HUES64 (cell line): ENCODE measurements around the gene URB2.

Experiments
- H3K27ac ChIP-seq: 2 replicates; pipeline ENCODE4 v1.7.0; 2013; ENCODE audit warnings: low read depth, low read length, inconsistent platforms
- H3K27me3 ChIP-seq: 2 replicates; pipeline ENCODE4 v1.6.1; 2013; ENCODE audit warnings: mild to moderate bottlenecking, low read length; ENCODE audit not compliant: insufficient read depth
- H3K36me3 ChIP-seq: 2 replicates; pipeline ENCODE4 v1.6.1; 2013; ENCODE audit warnings: mild to moderate bottlenecking, low read length; ENCODE audit not compliant: insufficient read depth
- H3K4me1 ChIP-seq: 2 replicates; pipeline ENCODE4 v1.6.1; 2013; ENCODE audit warnings: mild to moderate bottlenecking, low read length, moderate library complexity; ENCODE audit not compliant: insufficient read depth
- H3K4me3 ChIP-seq: 2 replicates; pipeline ENCODE4 v1.5.1; 2013; ENCODE audit warnings: mild to moderate bottlenecking, low read length, moderate library complexity
- H3K9ac ChIP-seq: 2 replicates; pipeline ENCODE4 v1.6.1; 2013; ENCODE audit warnings: mild to moderate bottlenecking, low read depth, low read length
- H3K9me3 ChIP-seq: 2 replicates; pipeline ENCODE4 v1.6.1; 2013; ENCODE audit warnings: low read depth, low read length; ENCODE audit not compliant: insufficient read depth
- WGBS: fragments of 150-250, 120-280 bp; methylation state at CpG from one replicate; pipeline ENCODE4 v1.1.7; 2013; ENCODE audit warnings: missing lambda C conversion rate; 5-methylcytosine and 5-hydroxymethylcytosine counted together

The URB2 gene

GRCh38 chr1:229629261-229629660 is 3.2 kb downstream of the URB2 start:
- Histone ChIP-seq H3K9ac (no peak overlapping the region), H3K27ac (no peak overlapping the region), H3K9me3 (no peaks in the 10 kb centered on the region), H3K36me3 (peaks cover 51% of the 10 kb centered on the region), H3K4me1 (peaks cover 9% of the 10 kb centered on the region; the same call in 1 of the 2 replicates), H3K4me3 (no peak overlapping the region), H3K27me3 (no peaks in the 10 kb centered on the region)
- 93% methylated on average over 2 of the region's 2 CpGs for WGBS

DNA sequence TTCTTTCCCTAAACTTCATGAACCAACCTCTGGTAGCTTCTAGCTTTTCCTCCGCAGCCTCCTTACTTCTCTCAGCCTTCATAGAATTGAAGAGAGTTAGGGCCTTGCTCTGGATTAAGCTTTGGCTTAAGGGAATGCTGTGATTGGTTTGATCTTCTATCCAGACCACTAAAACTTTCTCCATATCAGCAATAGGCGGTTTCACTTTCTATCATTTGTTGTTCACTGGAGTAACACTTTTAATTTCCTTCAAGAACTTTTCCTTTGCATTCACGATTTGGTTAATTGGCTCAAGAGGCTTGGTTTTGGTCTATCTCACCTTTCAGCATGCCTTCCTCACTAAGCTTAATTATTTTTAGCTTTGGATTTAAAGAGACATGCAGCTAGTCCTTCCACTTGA is 5.1 kb downstream of the URB2 start:
- peaks cover 69% of the 10 kb centered on the region for H3K36me3 ChIP-seq
- H3K9ac ChIP-seq: no peak overlapping the region
- 100% methylated on average over 2 of the region's 3 CpGs for WGBS
- H3K27me3 ChIP-seq: no peaks in the 10 kb centered on the region
- H3K4me1 ChIP-seq: peaks cover 4% of the 10 kb centered on the region; the same call in 1 of the 2 replicates
- H3K4me3 ChIP-seq: no peak overlapping the region
- no peak overlapping the region for H3K27ac ChIP-seq
- H3K9me3 ChIP-seq: no peaks in the 10 kb centered on the region

GRCh38 chr1:229631966-229632365 is 5.9 kb downstream of the URB2 start:
- H3K9me3 ChIP-seq: no peaks in the 10 kb centered on the region
- H3K36me3 ChIP-seq: peaks cover 78% of the 10 kb centered on the region
- 97% methylated on average over 2 of the region's 6 CpGs for WGBS

DNA sequence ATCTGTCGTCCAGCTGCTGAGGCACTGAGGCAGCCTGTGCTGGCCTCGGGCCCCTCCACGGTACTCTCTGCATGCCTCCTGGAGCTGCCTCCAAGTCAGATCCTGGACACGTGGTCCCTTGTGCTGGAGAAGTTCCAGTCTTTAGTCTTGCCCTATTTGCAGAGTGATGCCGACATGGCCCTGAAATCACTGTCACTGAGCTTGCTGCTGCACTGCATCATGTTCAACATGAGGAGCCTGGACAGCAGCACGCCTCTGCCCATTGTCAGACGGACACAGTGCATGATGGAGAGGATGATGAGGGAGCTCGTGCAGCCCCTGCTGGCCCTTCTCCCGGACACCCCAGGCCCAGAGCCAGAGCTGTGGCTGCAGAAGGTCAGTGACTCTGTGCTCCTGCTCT is 10.0 kb downstream of the URB2 start:
- Histone ChIP-seq H3K4me3 (no peak overlapping the region), H3K36me3 (peaks cover 91% of the 10 kb centered on the region), H3K4me1 (no peaks in the 10 kb centered on the region), H3K27me3 (no peaks in the 10 kb centered on the region), H3K9me3 (no peaks in the 10 kb centered on the region), H3K9ac (no peak overlapping the region), H3K27ac (no peak overlapping the region)
- WGBS: 94% methylated on average over 9 of the region's 9 CpGs

More at GRCh38 chr1:229631966-229632365, 5.9 kb downstream of the URB2 start:
- Histone ChIP-seq H3K4me1 (peaks cover 4% of the 10 kb centered on the region; the same call in 1 of the 2 replicates), H3K9ac (no peak overlapping the region), H3K27ac (no peak overlapping the region), H3K27me3 (no peaks in the 10 kb centered on the region), H3K4me3 (no peak overlapping the region)

- peaks cover 91% of the 10 kb centered on the region for H3K36me3 ChIP-seq
- no peak overlapping the region for H3K9ac ChIP-seq
- no peaks in the 10 kb centered on the region for H3K4me1 ChIP-seq
- no peaks in the 10 kb centered on the region for H3K27me3 ChIP-seq
- 97% methylated on average over 12 of the region's 12 CpGs for WGBS
- H3K4me3 ChIP-seq: no peak overlapping the region
- H3K9me3 ChIP-seq: no peaks in the 10 kb centered on the region
- no peak overlapping the region for H3K27ac ChIP-seq
Measured at GRCh38 chr1:229637746-229638145, 11.7 kb downstream of the URB2 start.

GRCh38 chr1:229640455-229640854 is 14.4 kb downstream of the URB2 start:
- 94% methylated on average over 12 of the region's 12 CpGs for WGBS
- no peak overlapping the region for H3K4me3 ChIP-seq
- no peaks in the 10 kb centered on the region for H3K4me1 ChIP-seq
- H3K36me3 ChIP-seq: peaks cover 92% of the 10 kb centered on the region
- H3K27me3 ChIP-seq: no peaks in the 10 kb centered on the region
- H3K27ac ChIP-seq: no peak overlapping the region
- no peak overlapping the region for H3K9ac ChIP-seq
- no peaks in the 10 kb centered on the region for H3K9me3 ChIP-seq

GRCh38 chr1:229641306-229641705 is 15.3 kb downstream of the URB2 start:
- WGBS: 95% methylated on average over 3 of the region's 3 CpGs

GRCh38 chr1:229642376-229642775 is 16.3 kb downstream of the URB2 start:
- Histone ChIP-seq H3K36me3 (peaks cover 92% of the 10 kb centered on the region), H3K4me3 (no peak overlapping the region), H3K9ac (no peak overlapping the region), H3K9me3 (no peaks in the 10 kb centered on the region), H3K27me3 (no peaks in the 10 kb centered on the region), H3K27ac (no peak overlapping the region), H3K4me1 (no peaks in the 10 kb centered on the region)
- WGBS: 92% methylated on average over 5 of the region's 5 CpGs

More at GRCh38 chr1:229641306-229641705, 15.3 kb downstream of the URB2 start:
- Histone ChIP-seq H3K27me3 (no peaks in the 10 kb centered on the region), H3K4me1 (no peaks in the 10 kb centered on the region), H3K9me3 (no peaks in the 10 kb centered on the region), H3K9ac (no peak overlapping the region), H3K36me3 (peaks cover 92% of the 10 kb centered on the region), H3K4me3 (no peak overlapping the region), H3K27ac (no peak overlapping the region)

- no peak overlapping the region for H3K4me3 ChIP-seq
- H3K9me3 ChIP-seq: no peaks in the 10 kb centered on the region
- H3K4me1 ChIP-seq: no peaks in the 10 kb centered on the region
- 97% methylated on average over 4 of the region's 4 CpGs for WGBS
- H3K27ac ChIP-seq: no peak overlapping the region
- no peaks in the 10 kb centered on the region for H3K27me3 ChIP-seq
- peaks cover 92% of the 10 kb centered on the region for H3K36me3 ChIP-seq
- H3K9ac ChIP-seq: no peak overlapping the region
Measured at GRCh38 chr1:229642970-229643369, 16.9 kb downstream of the URB2 start.

DNA sequence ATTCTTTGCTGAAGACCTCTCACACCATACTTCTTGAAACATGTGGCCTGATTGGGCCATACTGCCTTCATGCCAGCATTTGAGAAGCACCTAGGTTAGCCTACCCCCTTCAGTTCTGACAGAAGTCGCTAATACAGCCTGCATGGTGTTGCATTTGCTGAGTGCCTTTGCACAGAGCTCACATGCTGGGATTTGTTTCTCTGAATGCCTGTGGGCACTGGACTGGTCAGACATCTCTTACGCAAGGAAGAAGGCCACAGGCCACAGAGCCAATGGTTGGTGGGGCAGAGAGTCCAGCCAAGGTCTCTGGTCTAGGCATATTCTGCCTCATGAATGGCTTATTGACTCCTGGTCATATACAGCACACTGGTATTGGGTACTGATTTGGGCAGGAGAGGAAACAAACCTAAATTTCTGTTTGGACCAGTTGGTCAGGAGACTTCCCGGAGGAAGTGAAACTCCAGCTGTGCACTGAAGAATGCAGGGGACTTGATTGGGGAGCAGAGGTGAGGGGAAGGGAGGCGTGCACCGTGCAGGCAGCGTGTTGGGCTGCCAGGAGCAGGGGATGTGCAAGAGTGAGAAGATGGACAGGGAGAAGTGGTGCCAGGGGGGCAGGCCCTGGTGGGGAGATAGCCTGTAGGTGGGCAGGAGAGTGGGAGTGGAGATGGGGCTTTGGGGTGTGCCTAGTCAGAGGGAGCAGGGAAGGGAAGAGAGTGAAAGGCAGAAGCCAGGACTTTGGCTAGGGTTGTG is 18.1 kb downstream of the URB2 start:
- no peaks in the 10 kb centered on the region for H3K27me3 ChIP-seq
- no peaks in the 10 kb centered on the region for H3K9me3 ChIP-seq
- no peak overlapping the region for H3K4me3 ChIP-seq
- no peak overlapping the region for H3K9ac ChIP-seq
- whole genome bisulfite sequencing: 93% methylated on average over 6 of the region's 6 CpGs
- no peak overlapping the region for H3K27ac ChIP-seq
- peaks cover 94% of the 10 kb centered on the region for H3K36me3 ChIP-seq
- no peaks in the 10 kb centered on the region for H3K4me1 ChIP-seq

DNA sequence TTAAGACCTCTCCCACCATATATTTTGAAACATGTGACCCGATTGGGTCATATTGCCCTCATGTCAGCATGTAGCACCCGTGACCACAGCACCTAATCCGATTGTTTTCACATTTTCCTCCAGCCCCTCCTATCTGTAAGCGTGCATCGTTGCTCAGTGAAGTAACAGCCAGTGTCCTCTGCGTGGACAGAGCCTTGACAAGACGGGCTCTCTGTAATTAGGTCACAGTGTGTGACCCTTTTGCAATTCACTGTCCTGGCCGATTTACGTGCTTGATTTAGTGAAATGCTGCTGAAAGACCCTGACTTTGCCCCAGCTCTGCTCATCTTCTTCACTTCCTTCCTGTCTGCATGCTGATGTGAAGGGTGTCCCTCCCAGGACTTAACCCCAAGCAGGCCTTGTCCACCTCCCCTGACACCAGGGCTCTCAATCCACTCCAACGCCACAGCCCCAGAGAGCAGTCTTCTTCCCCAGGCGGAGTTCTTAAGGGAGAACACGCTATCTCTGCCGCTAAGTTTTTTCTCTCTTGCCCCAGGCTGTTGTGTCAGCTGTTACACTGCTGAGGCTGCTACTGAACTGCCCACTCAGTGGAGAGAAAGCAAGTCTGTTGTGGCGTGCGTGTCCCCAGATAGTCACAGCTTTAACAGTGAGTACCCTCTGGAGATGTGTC is 19.4 kb downstream of the URB2 start:
- H3K27me3 ChIP-seq: no peaks in the 10 kb centered on the region
- 97% methylated on average over 15 of the region's 15 CpGs for WGBS
- H3K27ac ChIP-seq: no peak overlapping the region
- peaks cover 95% of the 10 kb centered on the region for H3K36me3 ChIP-seq
- no peak overlapping the region for H3K4me3 ChIP-seq
- H3K4me1 ChIP-seq: no peaks in the 10 kb centered on the region
- H3K9me3 ChIP-seq: no peaks in the 10 kb centered on the region
- no peak overlapping the region for H3K9ac ChIP-seq
